ENCODE data around the gene MAZ. TPM values are rescaled to one million over a fixed set of nuclear protein-coding genes. Genes with fewer than 3 reads are reported as not detected.

MAZ gene
- total and polyA plus RNA-seq, 2 of the 13 experiments (the other 11 are each of a cell fraction or from before 2014, with no cell fraction given): 203 to 277 TPM

GRCh38 chr16:29811170-29811895, 5.0 kb downstream of the MAZ start (continued):
- TF ChIP-seq EP300 (IDR thresholded peaks at IDR 0.05; ENCODE audit: low read depth in 2 of 2, low read length in 2 of 2) (no peak), EP300 (CRISPR knock-in tag; IDR thresholded peaks at IDR 0.05; ENCODE audit: borderline replicate concordance) (no peak), TCF12 (IDR thresholded peaks at IDR 0.05) (no peak), TCF12 (CRISPR knock-in tag; IDR thresholded peaks at IDR 0.05) (0 out of 2 replicates have a peak, but pooled peaks have one; percentile 63), KMT2A (CRISPR knock-in tag; IDR thresholded peaks at IDR 0.05) (peak; percentile 61), ZBTB46 (CRISPR knock-in tag; IDR thresholded peaks at IDR 0.05; ENCODE audit: borderline replicate concordance) (peak; percentile 70; the same call in 1 of the 2 replicates), ZNF280B (CRISPR knock-in tag; IDR thresholded peaks at IDR 0.05; ENCODE audit: borderline replicate concordance) (no peak), ZNF335 (CRISPR knock-in tag; IDR thresholded peaks at IDR 0.05) (no peak), ETV6 (CRISPR knock-in tag; conservative IDR thresholded peaks at IDR 0.05) (no peak), PPARG (CRISPR knock-in tag; conservative IDR thresholded peaks at IDR 0.05) (no peak), BCLAF1 (IDR thresholded peaks at IDR 0.05) (no peak), CENPBD1 (CRISPR knock-in tag; IDR thresholded peaks at IDR 0.05; ENCODE audit: borderline replicate concordance, low read depth) (no peak), ZBTB1 (CRISPR knock-in tag; IDR thresholded peaks at IDR 0.05; ENCODE audit: borderline replicate concordance) (0 out of 2 replicates have a peak, but pooled peaks have one; percentile 20), ZNF552 (CRISPR knock-in tag; IDR thresholded peaks at IDR 0.05; ENCODE audit: borderline replicate concordance) (no peak), RBAK (CRISPR knock-in tag; IDR thresholded peaks at IDR 0.05) (no peak), SMAD3 (CRISPR knock-in tag; IDR thresholded peaks at IDR 0.05) (peak; percentile 60; the same call in 1 of the 2 replicates), KDM6A (CRISPR knock-in tag; IDR thresholded peaks at IDR 0.05; ENCODE audit: low read depth) (0 out of 2 replicates have a peak, but pooled peaks have one; percentile 20), ZNF720 (CRISPR knock-in tag; IDR thresholded peaks at IDR 0.05) (no peak; the same call in 1 of the 2 replicates), ZNF740 (CRISPR knock-in tag; IDR thresholded peaks at IDR 0.05) (peak; percentile 67; the same call in 1 of the 2 replicates), RFX5 (IDR thresholded peaks at IDR 0.05; ENCODE audit: low read depth, low read length) (no peak), MTA1 (CRISPR knock-in tag; IDR thresholded peaks at IDR 0.05; ENCODE audit: borderline replicate concordance) (0 out of 2 replicates have a peak, but pooled peaks have one; percentile 25), RBFOX2 (IDR thresholded peaks at IDR 0.05; ENCODE audit: low read depth, low read length) (peak; percentile 89), ZNF614 (CRISPR knock-in tag; IDR thresholded peaks at IDR 0.05; ENCODE audit: borderline replicate concordance) (0 out of 2 replicates have a peak, but pooled peaks have one; percentile 6)

All from HepG2 (cell line).